T-helper 2 cell treated with Interferon-gamma antibody and Interleukin-4, amounts not matched to agents 5 μg/mL and 100 μg/mL, for 36 hours (primary cell): ENCODE data around the gene TMEM106B.

ENCODE experiments used
- DNase-seq: peaks from one replicate; pipeline ENCODE4 v3.0.0; 2021; ENCODE audit warnings: low spot score
- H3K27ac Mint-ChIP-seq: one replicate; pipeline ENCODE4 v1.8.0; 2021; ENCODE audit warnings: mild to moderate bottlenecking, mixed read lengths
- H3K27me3 Mint-ChIP-seq: one replicate; pipeline ENCODE4 v1.8.0; 2021; ENCODE audit warnings: low read depth, mixed read lengths
- H3K36me3 Mint-ChIP-seq: one replicate; pipeline ENCODE4 v1.8.0; 2021; ENCODE audit warnings: low read depth, mixed read lengths
- H3K4me1 Mint-ChIP-seq: one replicate; pipeline ENCODE4 v1.8.0; 2021; ENCODE audit warnings: low read depth, mixed read lengths
- H3K4me3 Mint-ChIP-seq: one replicate; pipeline ENCODE4 v1.8.0; 2022; ENCODE audit warnings: mild to moderate bottlenecking, moderate library complexity, mixed read lengths
- H3K9me3 Mint-ChIP-seq: one replicate; pipeline ENCODE4 v1.8.0; 2021; ENCODE audit warnings: mixed read lengths

Gene TMEM106B

GRCh38 chr7:12239806-12240205, 28.7 kb downstream of the TMEM106B start:
- no peak for DNase-seq
- H3K4me1 Mint-ChIP-seq = peaks cover 13% of the 10 kb centered on the region
- H3K36me3 Mint-ChIP-seq = peaks cover 28% of the 10 kb centered on the region
- no peaks in the 10 kb centered on the region for H3K27me3 Mint-ChIP-seq
- no peak overlapping the region for H3K4me3 Mint-ChIP-seq
- no peak overlapping the region for H3K27ac Mint-ChIP-seq
- H3K9me3 Mint-ChIP-seq = peaks cover 4% of the 10 kb centered on the region

- H3K9me3 Mint-ChIP-seq = no peaks in the 10 kb centered on the region
- no peak overlapping the region for H3K4me3 Mint-ChIP-seq
- H3K27ac Mint-ChIP-seq = no peak overlapping the region
- H3K4me1 Mint-ChIP-seq = peaks cover 12% of the 10 kb centered on the region
- peaks cover 6% of the 10 kb centered on the region for H3K27me3 Mint-ChIP-seq
- H3K36me3 Mint-ChIP-seq = peaks cover 9% of the 10 kb centered on the region
- DNase-seq = no peak
Measured at GRCh38 chr7:12244129-12244528, 33.0 kb downstream of the TMEM106B start.

- Mint-ChIP-seq H3K4me3 (no peak overlapping the region), H3K4me1 (peaks cover 7% of the 10 kb centered on the region), H3K9me3 (no peaks in the 10 kb centered on the region), H3K27me3 (peaks cover 11% of the 10 kb centered on the region), H3K27ac (no peak overlapping the region), H3K36me3 (peaks cover 6% of the 10 kb centered on the region)
- DNase-seq = no peak
Measured at GRCh38 chr7:12244694-12245093, 33.6 kb downstream of the TMEM106B start.

- peaks cover 30% of the 10 kb centered on the region for H3K9me3 Mint-ChIP-seq
- H3K36me3 Mint-ChIP-seq = peaks cover 5% of the 10 kb centered on the region
- no peaks in the 10 kb centered on the region for H3K4me1 Mint-ChIP-seq
- DNase-seq = no peak
- H3K27me3 Mint-ChIP-seq = peaks cover 39% of the 10 kb centered on the region
- no peak overlapping the region for H3K27ac Mint-ChIP-seq
- no peak overlapping the region for H3K4me3 Mint-ChIP-seq
Measured at GRCh38 chr7:12249706-12250105, 38.6 kb downstream of the TMEM106B start.

GRCh38 chr7:12250232-12250631, 39.1 kb downstream of the TMEM106B start:
- Mint-ChIP-seq H3K9me3 (peaks cover 30% of the 10 kb centered on the region), H3K27ac (no peak overlapping the region), H3K4me1 (no peaks in the 10 kb centered on the region), H3K36me3 (peaks cover 5% of the 10 kb centered on the region), H3K27me3 (peaks cover 39% of the 10 kb centered on the region), H3K4me3 (no peak overlapping the region)
- no peak for DNase-seq

- H3K27ac Mint-ChIP-seq = no peak overlapping the region
- DNase-seq = no peak
- H3K4me3 Mint-ChIP-seq = no peak overlapping the region
- peaks cover 5% of the 10 kb centered on the region for H3K36me3 Mint-ChIP-seq
- peaks cover 30% of the 10 kb centered on the region for H3K9me3 Mint-ChIP-seq
- H3K27me3 Mint-ChIP-seq = peaks cover 25% of the 10 kb centered on the region
- peaks cover 10% of the 10 kb centered on the region for H3K4me1 Mint-ChIP-seq
Measured at GRCh38 chr7:12256090-12256489, 45.0 kb downstream of the TMEM106B start.

GRCh38 chr7:12257582-12257981, 46.5 kb downstream of the TMEM106B start:
- H3K4me3 Mint-ChIP-seq = no peak overlapping the region
- peaks cover 10% of the 10 kb centered on the region for H3K4me1 Mint-ChIP-seq
- H3K27ac Mint-ChIP-seq = no peak overlapping the region
- peaks cover 17% of the 10 kb centered on the region for H3K9me3 Mint-ChIP-seq
- H3K36me3 Mint-ChIP-seq = no peaks in the 10 kb centered on the region
- peak; percentile 64 for DNase-seq
- H3K27me3 Mint-ChIP-seq = peaks cover 12% of the 10 kb centered on the region

- H3K4me3 Mint-ChIP-seq = no peak overlapping the region
- peaks cover 10% of the 10 kb centered on the region for H3K4me1 Mint-ChIP-seq
- H3K9me3 Mint-ChIP-seq = peaks cover 12% of the 10 kb centered on the region
- no peaks in the 10 kb centered on the region for H3K36me3 Mint-ChIP-seq
- no peak for DNase-seq
- H3K27me3 Mint-ChIP-seq = peaks cover 12% of the 10 kb centered on the region
- H3K27ac Mint-ChIP-seq = no peak overlapping the region
Measured at GRCh38 chr7:12258074-12258473, 47.0 kb downstream of the TMEM106B start.

- H3K27me3 Mint-ChIP-seq = peaks cover 31% of the 10 kb centered on the region
- peaks cover 2% of the 10 kb centered on the region for H3K4me1 Mint-ChIP-seq
- no peaks in the 10 kb centered on the region for H3K9me3 Mint-ChIP-seq
- H3K4me3 Mint-ChIP-seq = no peak overlapping the region
- H3K27ac Mint-ChIP-seq = no peak overlapping the region
- H3K36me3 Mint-ChIP-seq = no peaks in the 10 kb centered on the region
- no peak for DNase-seq
Measured at GRCh38 chr7:12267542-12267941, 56.4 kb downstream of the TMEM106B start.

- peaks cover 31% of the 10 kb centered on the region for H3K27me3 Mint-ChIP-seq
- H3K9me3 Mint-ChIP-seq = no peaks in the 10 kb centered on the region
- peaks cover 2% of the 10 kb centered on the region for H3K4me1 Mint-ChIP-seq
- no peaks in the 10 kb centered on the region for H3K36me3 Mint-ChIP-seq
- no peak for DNase-seq
- H3K4me3 Mint-ChIP-seq = no peak overlapping the region
- no peak overlapping the region for H3K27ac Mint-ChIP-seq
Measured at GRCh38 chr7:12269100-12269895, 58.2 kb downstream of the TMEM106B start.

GRCh38 chr7:12281038-12281437, 69.9 kb downstream of the TMEM106B start:
- H3K27ac Mint-ChIP-seq = no peak overlapping the region
- H3K4me1 Mint-ChIP-seq = peaks cover 6% of the 10 kb centered on the region
- H3K27me3 Mint-ChIP-seq = peaks cover 24% of the 10 kb centered on the region
- no peak for DNase-seq
- H3K36me3 Mint-ChIP-seq = peaks cover 4% of the 10 kb centered on the region
- H3K4me3 Mint-ChIP-seq = no peak overlapping the region
- peaks cover 10% of the 10 kb centered on the region for H3K9me3 Mint-ChIP-seq

- no peak overlapping the region for H3K4me3 Mint-ChIP-seq
- H3K27me3 Mint-ChIP-seq = peaks cover 15% of the 10 kb centered on the region
- no peak overlapping the region for H3K27ac Mint-ChIP-seq
- no peaks in the 10 kb centered on the region for H3K36me3 Mint-ChIP-seq
- DNase-seq = no peak
- no peaks in the 10 kb centered on the region for H3K4me1 Mint-ChIP-seq
- H3K9me3 Mint-ChIP-seq = peaks cover 17% of the 10 kb centered on the region
Measured at GRCh38 chr7:12287901-12288300, 76.8 kb downstream of the TMEM106B start.

- DNase-seq = no peak
- no peak overlapping the region for H3K4me3 Mint-ChIP-seq
- no peaks in the 10 kb centered on the region for H3K36me3 Mint-ChIP-seq
- H3K27me3 Mint-ChIP-seq = peaks cover 3% of the 10 kb centered on the region
- H3K27ac Mint-ChIP-seq = no peak overlapping the region
- no peaks in the 10 kb centered on the region for H3K4me1 Mint-ChIP-seq
- H3K9me3 Mint-ChIP-seq = peaks cover 17% of the 10 kb centered on the region
Measured at GRCh38 chr7:12289996-12290395, 78.9 kb downstream of the TMEM106B start.

- H3K4me1 Mint-ChIP-seq = no peaks in the 10 kb centered on the region
- DNase-seq = no peak
- no peak overlapping the region for H3K27ac Mint-ChIP-seq
- peaks cover 17% of the 10 kb centered on the region for H3K9me3 Mint-ChIP-seq
- H3K27me3 Mint-ChIP-seq = peaks cover 3% of the 10 kb centered on the region
- H3K36me3 Mint-ChIP-seq = no peaks in the 10 kb centered on the region
- H3K4me3 Mint-ChIP-seq = no peak overlapping the region
Measured at GRCh38 chr7:12290761-12291160, 79.7 kb downstream of the TMEM106B start.

- DNase-seq = no peak
- Mint-ChIP-seq H3K4me1 (no peaks in the 10 kb centered on the region), H3K4me3 (no peak overlapping the region), H3K27ac (no peak overlapping the region), H3K36me3 (no peaks in the 10 kb centered on the region), H3K27me3 (peaks cover 3% of the 10 kb centered on the region), H3K9me3 (peaks cover 17% of the 10 kb centered on the region)
Measured at GRCh38 chr7:12291870-12292269, 80.8 kb downstream of the TMEM106B start.
